HL-60 (cell line): ENCODE results near the gene ATP5F1E.

Source experiments
- DNase-seq, 2 experiments: peaks; one replicate each; pipeline ENCODE4 v3.0.0-alpha.2; 2010 to 2020; ENCODE audit warnings: low read depth in 1 of 2, low spot score in 1 of 2
- H3K27ac ChIP-seq: fragments of 250-450 bp; sonication (Bioruptor Pico); replicated peaks from 2 replicates; pipeline ENCODE4 v1.5.1; 2020; ENCODE audit warnings: mild to moderate bottlenecking, moderate library complexity
- H3K27me3 ChIP-seq: fragments of 250-450 bp; sonication (Bioruptor Pico); 2 replicates; pipeline ENCODE4 v1.5.1; 2021; ENCODE audit warnings: mild to moderate bottlenecking, moderate library complexity; ENCODE audit not compliant: insufficient read depth, poor library complexity, severe bottlenecking
- H3K4me3 ChIP-seq: replicated peaks from 2 replicates; pipeline ENCODE4 v1.5.1; 2011; ENCODE audit warnings: mild to moderate bottlenecking, control low read depth, low read length; ENCODE audit not compliant: insufficient read depth
- CTCF ChIP-seq: IDR thresholded peaks from one replicate; pipeline ENCODE4 v1.5.1; 2011; ENCODE audit warnings: low read length, control low read depth, inconsistent platforms; ENCODE audit not compliant: insufficient read depth
- GABPA ChIP-seq: IDR thresholded peaks from 2 replicates; pipeline ENCODE4 v1.6.1; 2012; ENCODE audit warnings: low read depth
- POLR2AphosphoS5 ChIP-seq: IDR thresholded peaks from 2 replicates; pipeline ENCODE4 v1.6.1; 2012; ENCODE audit warnings: low read depth
- REST ChIP-seq: IDR thresholded peaks from 2 replicates; pipeline ENCODE4 v1.6.1; 2012; ENCODE audit warnings: low read depth; ENCODE audit not compliant: insufficient replicate concordance
- SPI1 ChIP-seq: IDR thresholded peaks from 2 replicates; pipeline ENCODE4 v1.6.1; 2012; ENCODE audit warnings: low read depth, mild to moderate bottlenecking, borderline replicate concordance

The ATP5F1E gene

GRCh38 chr20:58997141-58997770 lies 34.9 kb downstream of the ATP5F1E start:
- DNase-seq = no peak
- TF ChIP-seq GABPA (no peak), CTCF (no peak), POLR2AphosphoS5 (no peak), SPI1 (no peak), REST (no peak)
- H3K4me3 ChIP-seq = no peak overlapping the region
- no peaks in the 10 kb centered on the region for H3K27me3 ChIP-seq
- H3K27ac ChIP-seq = no peak overlapping the region

GRCh38 chr20:58996226-58996611 lies 35.9 kb downstream of the ATP5F1E start:
- no peak for DNase-seq
- H3K27ac ChIP-seq = no peak overlapping the region
- H3K4me3 ChIP-seq = no peak overlapping the region
- TF ChIP-seq REST (no peak), GABPA (no peak), POLR2AphosphoS5 (no peak), CTCF (no peak), SPI1 (no peak)
- H3K27me3 ChIP-seq = no peaks in the 10 kb centered on the region

- no peaks in the 10 kb centered on the region for H3K27me3 ChIP-seq
- DNase-seq = no peak
- no peak overlapping the region for H3K4me3 ChIP-seq
- no peak for TF ChIP-seq SPI1
- TF ChIP-seq GABPA = no peak
- H3K27ac ChIP-seq = no peak overlapping the region
Observed at GRCh38 chr20:58995461-58996225, 36.5 kb downstream of the ATP5F1E start.

GRCh38 chr20:58994390-58995159 lies 37.6 kb downstream of the ATP5F1E start:
- H3K4me3 ChIP-seq = no peak overlapping the region
- TF ChIP-seq GABPA (no peak), POLR2AphosphoS5 (no peak), CTCF (no peak), REST (no peak), SPI1 (no peak; the same call in 1 of the 2 replicates)
- H3K27me3 ChIP-seq = no peaks in the 10 kb centered on the region
- DNase-seq = no peak
- H3K27ac ChIP-seq = no peak overlapping the region
